Caco-2 (cell line): ENCODE results near the gene AMBP. TPM values are rescaled to one million over a fixed set of nuclear protein-coding genes. Genes with fewer than 3 reads are reported as not detected.

Experiments used
- BruUV-seq: library from RNA; stranded (reverse); fragments of 400-500 nt; replicated peaks from 2 replicates; lab custom pipeline; 2021; lab: Mats Ljungman, UMichigan
- CTCF ChIA-PET: fragments of 300-600 bp; sonication (Branson Sonifier 250); formaldehyde crosslinking; loops from one replicate; lab custom pipeline; 2022; ENCODE audit warnings: antibody characterized with exemption; lab: Charles Lee
- POLR2A ChIA-PET: fragments of 300-600 bp; sonication (Branson Sonifier 250); formaldehyde crosslinking; loops from one replicate; lab custom pipeline; 2022; ENCODE audit warnings: antibody characterized with exemption; lab: Charles Lee
- DNase-seq, 2 experiments: peaks; one replicate each; pipeline versions ENCODE4 v3.0.0 to v3.0.0-alpha.2; 2020 to 2022
- H3K27me3 ChIP-seq: replicated peaks from 2 replicates; pipeline ENCODE4 v1.6.0; 2011; ENCODE audit warnings: low read length; ENCODE audit not compliant: control insufficient read depth, insufficient read depth
- H3K36me3 ChIP-seq: 2 replicates; pipeline ENCODE4 v1.5.1; 2011; ENCODE audit warnings: low read length; ENCODE audit not compliant: control insufficient read depth, insufficient read depth
- H3K4me1 ChIP-seq: fragments of 250-450 bp; sonication (Bioruptor Pico); 2 replicates; pipeline ENCODE4 v1.5.1; 2020; ENCODE audit warnings: mild to moderate bottlenecking
- H3K4me3 ChIP-seq: 2 replicates; pipeline ENCODE4 v1.5.1; 2011; ENCODE audit warnings: low read depth, mild to moderate bottlenecking, control low read depth, low read length
- H3K9me3 ChIP-seq: fragments of 250-450 bp; sonication (Bioruptor Pico); 2 replicates; pipeline ENCODE4 v1.5.1; 2020; ENCODE audit warnings: mild to moderate bottlenecking, moderate library complexity
- H3K27ac Mint-ChIP-seq: one replicate; pipeline ENCODE4 v1.8.0; 2022; ENCODE audit warnings: mixed read lengths; ENCODE audit not compliant: unreplicated experiment
- H3K27me3 Mint-ChIP-seq: one replicate; pipeline ENCODE4 v1.8.0; 2022; ENCODE audit warnings: mixed read lengths; ENCODE audit not compliant: insufficient read depth, unreplicated experiment
- H3K36me3 Mint-ChIP-seq: one replicate; pipeline ENCODE4 v1.8.0; 2022; ENCODE audit warnings: mild to moderate bottlenecking, mixed read lengths; ENCODE audit not compliant: insufficient read depth, unreplicated experiment
- H3K4me1 Mint-ChIP-seq: one replicate; pipeline ENCODE4 v1.8.0; 2022; ENCODE audit warnings: low read depth, mixed read lengths; ENCODE audit not compliant: unreplicated experiment
- H3K4me3 Mint-ChIP-seq: one replicate; pipeline ENCODE4 v1.8.0; 2022; ENCODE audit warnings: mild to moderate bottlenecking, moderate library complexity, mixed read lengths; ENCODE audit not compliant: unreplicated experiment
- H3K9me3 Mint-ChIP-seq: one replicate; pipeline ENCODE4 v1.8.0; 2022; ENCODE audit warnings: mixed read lengths; ENCODE audit not compliant: unreplicated experiment
- CTCF ChIP-seq, 2 experiments: fragments of 200-600 bp in 1 of 2; IDR thresholded peaks; 1 replicate in 1 of 2; 2 replicates in 1 of 2; pipeline versions ENCODE4 v1.5.1 to v1.8.0; 2011 to 2022; ENCODE audit warnings: antibody characterized with exemption in 1 of 2, control low read depth in 1 of 2, inconsistent platforms in 1 of 2, low read depth in 1 of 2, low read length in 1 of 2, mild to moderate bottlenecking in 1 of 2, moderate library complexity in 1 of 2; ENCODE audit not compliant: insufficient read depth in 1 of 2, severe bottlenecking in 1 of 2, unreplicated experiment in 1 of 2
- intact Hi-C: fragments of 100-400 bp; cut with micrococcal nuclease; formaldehyde crosslinking; loops from one replicate; pipeline ENCODE4 v1.10.0; 2022; ENCODE audit not compliant: unreplicated experiment
- total RNA-seq: library from RNA; stranded (reverse); gene quantifications from 2 replicates; pipeline ENCODE4 v1.2.3, GENCODE V29; 2022

The AMBP gene
- total RNA-seq, 1 experiment from 2014 or later = 2.2 TPM

GRCh38 chr9:114055061-114055460 is 23.0 kb downstream of the AMBP start:
- BruUV-seq = no TSS peak
- H3K27me3 Mint-ChIP-seq = no peaks in the 10 kb centered on the region
- peaks cover 5% of the 10 kb centered on the region for H3K36me3 Mint-ChIP-seq
- ChIA-PET POLR2A (no interaction called here), CTCF (interaction anchor here (0.6 kb wide), 1 partner anchor 548 kb away, joined by 3 read pairs; no protein-coding TSS in a partner anchor)
- H3K4me1 Mint-ChIP-seq = no peaks in the 10 kb centered on the region
- DNase-seq = no peak
- Histone ChIP-seq H3K4me3 (no peak overlapping the region), H3K9me3 (no peaks in the 10 kb centered on the region), H3K36me3 (no peaks in the 10 kb centered on the region), H3K27me3 (no peaks in the 10 kb centered on the region), H3K4me1 (no peaks in the 10 kb centered on the region)
- H3K4me3 Mint-ChIP-seq = no peak overlapping the region
- no peak for TF ChIP-seq CTCF (IDR thresholded peaks at IDR 0.05; ENCODE audit: insufficient read depth in 1 of 2, low read depth in 1 of 2, low read length in 1 of 2, severe bottlenecking in 1 of 2, unreplicated experiment in 1 of 2)
- intact Hi-C loops = no loop called here
- no peak overlapping the region for H3K27ac Mint-ChIP-seq
- no peaks in the 10 kb centered on the region for H3K9me3 Mint-ChIP-seq

GRCh38 chr9:114054191-114054690 is 23.9 kb downstream of the AMBP start:
- TF ChIP-seq CTCF (IDR thresholded peaks at IDR 0.05; ENCODE audit: insufficient read depth in 1 of 2, low read depth in 1 of 2, low read length in 1 of 2, severe bottlenecking in 1 of 2, unreplicated experiment in 1 of 2) = no peak
- no peaks in the 10 kb centered on the region for H3K27me3 Mint-ChIP-seq
- Histone ChIP-seq H3K9me3 (no peaks in the 10 kb centered on the region), H3K27me3 (no peaks in the 10 kb centered on the region), H3K36me3 (no peaks in the 10 kb centered on the region), H3K4me1 (no peaks in the 10 kb centered on the region), H3K4me3 (no peak overlapping the region)
- ChIA-PET POLR2A (no interaction called here), CTCF (no interaction called here)
- no peak overlapping the region for H3K4me3 Mint-ChIP-seq
- no peak overlapping the region for H3K27ac Mint-ChIP-seq
- H3K36me3 Mint-ChIP-seq = peaks cover 5% of the 10 kb centered on the region
- no peaks in the 10 kb centered on the region for H3K9me3 Mint-ChIP-seq
- intact Hi-C loops = no loop called here
- no peaks in the 10 kb centered on the region for H3K4me1 Mint-ChIP-seq
- no TSS peak for BruUV-seq
- no peak for DNase-seq

- H3K4me1 ChIP-seq = no peaks in the 10 kb centered on the region
- CTCF ChIA-PET = no interaction called here
- no peaks in the 10 kb centered on the region for H3K36me3 ChIP-seq
- H3K9me3 ChIP-seq = no peaks in the 10 kb centered on the region
- H3K27ac Mint-ChIP-seq = no peak overlapping the region
- no peak overlapping the region for H3K4me3 ChIP-seq
- TF ChIP-seq CTCF (IDR thresholded peaks at IDR 0.05; ENCODE audit: insufficient read depth in 1 of 2, low read depth in 1 of 2, low read length in 1 of 2, severe bottlenecking in 1 of 2, unreplicated experiment in 1 of 2) = no peak
- no peaks in the 10 kb centered on the region for H3K4me1 Mint-ChIP-seq
- H3K27me3 ChIP-seq = no peaks in the 10 kb centered on the region
- H3K36me3 Mint-ChIP-seq = peaks cover 5% of the 10 kb centered on the region
- H3K27me3 Mint-ChIP-seq = no peaks in the 10 kb centered on the region
- no peak for DNase-seq
- no peak overlapping the region for H3K4me3 Mint-ChIP-seq
- POLR2A ChIA-PET = no interaction called here
- no TSS peak for BruUV-seq
- H3K9me3 Mint-ChIP-seq = no peaks in the 10 kb centered on the region
- intact Hi-C loops = no loop called here
Measured at GRCh38 chr9:114053246-114054005, 24.7 kb downstream of the AMBP start.
